ENCODE results near the gene ST6GALNAC3.

The ST6GALNAC3 gene

DNA sequence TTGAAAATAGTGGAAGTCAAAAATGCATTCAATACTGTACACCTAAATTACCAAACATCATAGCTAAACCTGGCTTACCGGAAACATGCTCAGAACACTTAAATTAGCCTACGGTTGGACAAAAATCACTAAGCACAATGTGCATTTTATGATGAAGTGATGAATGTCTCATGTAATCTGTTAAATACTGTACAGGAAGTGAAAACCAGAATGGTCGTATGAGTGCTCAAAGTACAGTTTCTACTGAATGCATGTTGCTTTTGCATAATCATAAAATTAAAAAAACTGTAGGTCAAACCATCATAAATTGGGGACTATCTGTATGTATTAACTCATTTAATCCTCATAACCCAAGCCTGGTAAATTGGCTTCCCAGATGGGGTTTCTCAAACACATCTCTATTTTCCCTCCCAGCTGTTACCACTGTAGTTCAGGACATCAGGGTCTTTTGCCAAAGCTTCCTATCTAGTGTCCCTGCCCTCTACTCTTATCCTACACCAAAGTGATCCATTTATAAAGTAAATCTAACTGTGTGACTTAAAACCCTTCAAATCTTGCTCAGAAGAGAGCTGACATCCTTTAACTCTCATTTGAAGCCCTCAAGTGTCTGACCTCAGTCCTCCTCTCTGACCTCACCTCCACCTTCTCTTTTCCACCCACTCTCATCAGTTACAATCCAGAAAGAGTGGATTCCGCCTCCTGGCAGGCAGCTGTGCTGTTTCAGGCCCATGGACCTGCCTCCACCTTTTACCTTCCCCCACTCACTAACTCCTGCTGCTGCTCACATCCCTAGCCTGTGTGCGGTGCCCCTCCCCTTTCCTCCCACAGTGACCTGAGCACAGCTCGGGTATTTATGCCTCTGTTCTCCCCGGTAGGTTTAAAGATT is 436.4 kb downstream of the ST6GALNAC3 start:
- ChIA-PET CTCF (no interaction called here), POLR2A (no interaction called here)
- DNase-seq (ENCODE audit: extremely low spot score) = no peak
- TF ChIP-seq BHLHE40 (IDR thresholded peaks at IDR 0.05; ENCODE audit: borderline replicate concordance) (no peak), FOXK2 (IDR thresholded peaks at IDR 0.05) (no peak), TARDBP (IDR thresholded peaks at IDR 0.05) (no peak), SP1 (IDR thresholded peaks at IDR 0.05) (no peak), FOXA1 (IDR thresholded peaks at IDR 0.05) (no peak)

- POLR2A ChIA-PET = no interaction called here
- CTCF ChIA-PET = no interaction called here
- no peak for TF ChIP-seq ELF4 (IDR thresholded peaks at IDR 0.05)
- no peak for TF ChIP-seq SP1 (IDR thresholded peaks at IDR 0.05)
- TF ChIP-seq ARNT (IDR thresholded peaks at IDR 0.05) = no peak
- TF ChIP-seq ZNF384 (IDR thresholded peaks at IDR 0.05) = no peak
- no peak for TF ChIP-seq L3MBTL2 (conservative IDR thresholded peaks at IDR 0.05)
- TF ChIP-seq FOXM1 (IDR thresholded peaks at IDR 0.05; ENCODE audit: borderline replicate concordance) = no peak
- no peak for DNase-seq (ENCODE audit: extremely low spot score)
These were observed 437.1 kb downstream of the ST6GALNAC3 start for GRCh38 chr1:76511558-76512179.

DNA sequence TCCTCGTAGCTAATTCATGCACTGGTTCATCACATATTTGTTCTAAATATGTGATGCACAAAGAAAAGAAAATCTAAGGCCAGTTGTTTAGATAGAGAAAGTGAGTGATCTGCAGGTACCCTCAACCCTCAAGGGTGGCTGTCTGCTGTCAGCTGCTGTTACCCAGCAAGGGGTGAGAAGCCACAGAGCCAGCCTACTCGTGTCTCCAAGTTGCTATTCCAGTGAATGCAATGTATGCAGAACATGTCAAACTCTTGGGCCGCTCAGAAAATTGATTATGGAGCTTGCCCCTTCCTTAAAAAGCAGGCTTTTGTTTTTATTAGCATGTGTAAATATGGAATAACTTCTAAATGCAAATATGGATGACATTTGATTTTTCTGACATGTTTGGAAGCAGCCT is 456.4 kb downstream of the ST6GALNAC3 start:
- no peak for DNase-seq (ENCODE audit: extremely low spot score)
- TF ChIP-seq BHLHE40 (IDR thresholded peaks at IDR 0.05; ENCODE audit: borderline replicate concordance) (no peak), ZNF384 (IDR thresholded peaks at IDR 0.05) (no peak), FOXM1 (IDR thresholded peaks at IDR 0.05; ENCODE audit: borderline replicate concordance) (no peak), FOXA1 (IDR thresholded peaks at IDR 0.05) (no peak), NFRKB (IDR thresholded peaks at IDR 0.05) (no peak), ELF4 (IDR thresholded peaks at IDR 0.05) (no peak), FOXK2 (IDR thresholded peaks at IDR 0.05) (no peak), HDGF (IDR thresholded peaks at IDR 0.05; ENCODE audit: borderline replicate concordance) (no peak), SP1 (IDR thresholded peaks at IDR 0.05) (no peak), L3MBTL2 (conservative IDR thresholded peaks at IDR 0.05) (no peak), LEF1 (IDR thresholded peaks at IDR 0.05; ENCODE audit: borderline replicate concordance) (no peak), SUZ12 (IDR thresholded peaks at IDR 0.05) (no peak), CTBP1 (IDR thresholded peaks at IDR 0.05; ENCODE audit: borderline replicate concordance) (no peak), TARDBP (IDR thresholded peaks at IDR 0.05) (no peak)
- TF ChIP-seq, protein P1, sequence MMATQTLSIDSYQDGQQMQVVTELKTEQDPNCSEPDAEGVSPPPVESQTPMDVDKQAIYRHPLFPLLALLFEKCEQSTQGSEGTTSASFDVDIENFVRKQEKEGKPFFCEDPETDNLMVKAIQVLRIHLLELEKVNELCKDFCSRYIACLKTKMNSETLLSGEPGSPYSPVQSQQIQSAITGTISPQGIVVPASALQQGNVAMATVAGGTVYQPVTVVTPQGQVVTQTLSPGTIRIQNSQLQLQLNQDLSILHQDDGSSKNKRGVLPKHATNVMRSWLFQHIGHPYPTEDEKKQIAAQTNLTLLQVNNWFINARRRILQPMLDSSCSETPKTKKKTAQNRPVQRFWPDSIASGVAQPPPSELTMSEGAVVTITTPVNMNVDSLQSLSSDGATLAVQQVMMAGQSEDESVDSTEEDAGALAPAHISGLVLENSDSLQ (IDR thresholded peaks at IDR 0.05) = no peak
- POLR2A ChIA-PET = no interaction called here
- CTCF ChIA-PET = no interaction called here

- no peak for TF ChIP-seq SP1 (IDR thresholded peaks at IDR 0.05)
- no peak for TF ChIP-seq ARNT (IDR thresholded peaks at IDR 0.05)
- TF ChIP-seq HDGF (IDR thresholded peaks at IDR 0.05; ENCODE audit: borderline replicate concordance) = no peak
- TF ChIP-seq, protein P1 (IDR thresholded peaks at IDR 0.05) = no peak
- TF ChIP-seq L3MBTL2 (conservative IDR thresholded peaks at IDR 0.05) = no peak
- no peak for TF ChIP-seq LEF1 (IDR thresholded peaks at IDR 0.05; ENCODE audit: borderline replicate concordance)
- no peak for TF ChIP-seq FOXM1 (IDR thresholded peaks at IDR 0.05; ENCODE audit: borderline replicate concordance)
- no peak for TF ChIP-seq ZNF384 (IDR thresholded peaks at IDR 0.05)
- no peak for TF ChIP-seq BHLHE40 (IDR thresholded peaks at IDR 0.05; ENCODE audit: borderline replicate concordance)
- no peak for TF ChIP-seq SUZ12 (IDR thresholded peaks at IDR 0.05)
- TF ChIP-seq ELF4 (IDR thresholded peaks at IDR 0.05) = no peak
- TF ChIP-seq CTBP1 (IDR thresholded peaks at IDR 0.05; ENCODE audit: borderline replicate concordance) = no peak
- TF ChIP-seq FOXA1 (IDR thresholded peaks at IDR 0.05) = no peak
- TF ChIP-seq TARDBP (IDR thresholded peaks at IDR 0.05) = no peak
- TF ChIP-seq FOXK2 (IDR thresholded peaks at IDR 0.05) = no peak
- TF ChIP-seq NFRKB (IDR thresholded peaks at IDR 0.05) = no peak
- no peak for DNase-seq (ENCODE audit: extremely low spot score)
- ChIA-PET POLR2A (no interaction called here), CTCF (no interaction called here)
These were observed 467.1 kb downstream of the ST6GALNAC3 start for GRCh38 chr1:76541618-76542017.

DNA sequence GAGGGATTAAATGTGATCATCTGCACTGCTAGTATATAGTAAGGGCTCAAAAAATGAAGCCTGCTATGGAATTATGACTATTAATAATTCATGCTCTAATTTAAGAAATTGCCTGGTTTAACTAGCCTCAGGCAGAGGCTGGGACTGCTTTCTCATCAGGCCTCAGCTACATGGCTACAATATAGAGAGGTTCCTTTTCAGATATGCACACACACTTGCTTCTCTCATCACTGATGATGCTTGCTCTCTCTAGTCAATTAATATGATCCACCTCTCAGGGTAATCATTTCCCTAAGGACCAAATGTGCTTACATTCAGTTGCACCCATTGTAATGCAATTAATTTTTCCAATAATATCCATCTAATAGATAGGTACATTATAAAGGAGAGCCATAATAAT is 467.8 kb downstream of the ST6GALNAC3 start:
- CTCF ChIA-PET = no interaction called here
- POLR2A ChIA-PET = no interaction called here
- DNase-seq (ENCODE audit: extremely low spot score) = no peak
- TF ChIP-seq ZNF384 (IDR thresholded peaks at IDR 0.05) = no peak
- no peak for TF ChIP-seq SUZ12 (IDR thresholded peaks at IDR 0.05)
- no peak for TF ChIP-seq HDGF (IDR thresholded peaks at IDR 0.05; ENCODE audit: borderline replicate concordance)
- TF ChIP-seq FOXA1 (IDR thresholded peaks at IDR 0.05) = no peak
- TF ChIP-seq LEF1 (IDR thresholded peaks at IDR 0.05; ENCODE audit: borderline replicate concordance) = no peak
- TF ChIP-seq ELF4 (IDR thresholded peaks at IDR 0.05) = no peak
- TF ChIP-seq, protein P1 (IDR thresholded peaks at IDR 0.05) = no peak

GRCh38 chr1:76543495-76543894 is 468.9 kb downstream of the ST6GALNAC3 start:
- TF ChIP-seq TARDBP (IDR thresholded peaks at IDR 0.05) (no peak), ZNF384 (IDR thresholded peaks at IDR 0.05) (no peak)
- no peak for DNase-seq (ENCODE audit: extremely low spot score)
- ChIA-PET CTCF (no interaction called here), POLR2A (no interaction called here)

Measured in HEK293T (cell line).